OCI-LY1 (cell line): ENCODE results near the gene DDX24.
A peak's percentile ranks its signal among the peaks of the same experiment; 100 is the strongest.
"Not testable (repeated sequence)": the region's sequence is repeated elsewhere in the genome, so short reads cannot be mapped to it uniquely, and the experiment has no call there.

ENCODE experiments used
- H2AFZ ChIP-seq: fragments of 200-600 bp; sonication (generic), shearing (Covaris generic); 2 replicates; pipeline ENCODE4 v1.6.0; 2014; ENCODE audit warnings: antibody characterized with exemption, mild to moderate bottlenecking, low read length
- H3F3A ChIP-seq: fragments of 200-600 bp; sonication (generic), shearing (Covaris generic); 2 replicates; pipeline ENCODE4 v1.6.0; 2014; ENCODE audit warnings: mild to moderate bottlenecking, antibody characterized with exemption, low read length, moderate library complexity; ENCODE audit not compliant: insufficient read depth
- H3K27ac ChIP-seq: fragments of 200-600 bp; sonication (generic); 2 replicates; pipeline ENCODE4 v1.5.1; 2014; ENCODE audit warnings: low read length, mixed run types, mild to moderate bottlenecking, low read depth; ENCODE audit not compliant: poor library complexity, severe bottlenecking
- H3K27me3 ChIP-seq: fragments of 200-600 bp; sonication (generic); 2 replicates; pipeline ENCODE4 v1.6.0; 2014; ENCODE audit warnings: antibody characterized with exemption, mild to moderate bottlenecking, low read length, moderate library complexity; ENCODE audit not compliant: insufficient read depth
- H3K36me3 ChIP-seq: fragments of 200-600 bp; sonication (generic); 2 replicates; pipeline ENCODE4 v1.6.1; 2014; ENCODE audit warnings: mild to moderate bottlenecking, antibody characterized with exemption, low read length, moderate library complexity, mixed read lengths; ENCODE audit not compliant: insufficient read depth
- H3K4me1 ChIP-seq: fragments of 200-600 bp; sonication (generic); 2 replicates; pipeline ENCODE4 v1.5.1; 2014; ENCODE audit warnings: mild to moderate bottlenecking, low read length, moderate library complexity; ENCODE audit not compliant: insufficient read depth, severe bottlenecking
- H3K4me2 ChIP-seq: fragments of 200-600 bp; sonication (generic), shearing (Covaris generic); 2 replicates; pipeline ENCODE4 v1.6.1; 2014; ENCODE audit warnings: low read length
- H3K4me3 ChIP-seq: fragments of 200-600 bp; sonication (generic); 2 replicates; pipeline ENCODE4 v1.5.1; 2014; ENCODE audit warnings: low read length, low read depth, mild to moderate bottlenecking, mixed read lengths; ENCODE audit not compliant: poor library complexity, severe bottlenecking
- H3K79me2 ChIP-seq: fragments of 200-600 bp; shearing (Covaris generic); 2 replicates; pipeline ENCODE4 v1.6.1; 2016; ENCODE audit warnings: mixed run types, low read length, mixed read lengths; ENCODE audit not compliant: insufficient read depth
- H3K9ac ChIP-seq: fragments of 200-600 bp; sonication (generic), shearing (Covaris generic); 2 replicates; pipeline ENCODE4 v1.6.1; 2014; ENCODE audit warnings: mild to moderate bottlenecking, low read length, mixed read lengths
- H3K9me2 ChIP-seq: fragments of 200-600 bp; sonication (generic), shearing (Covaris generic); 2 replicates; pipeline ENCODE4 v1.6.1; 2014; ENCODE audit warnings: low read depth, mild to moderate bottlenecking, low read length, mixed read lengths
- H3K9me3 ChIP-seq: fragments of 200-600 bp; shearing (Covaris generic); 2 replicates; pipeline ENCODE4 v1.6.1; 2014; ENCODE audit warnings: low read length, mixed read lengths
- H4K20me1 ChIP-seq: fragments of 200-600 bp; sonication (generic), shearing (Covaris generic); 2 replicates; pipeline ENCODE4 v1.6.0; 2016; ENCODE audit warnings: mild to moderate bottlenecking, low read length; ENCODE audit not compliant: insufficient read depth
- CTCF ChIP-seq: fragments of 200-600 bp; sonication (generic), shearing (Covaris generic); IDR thresholded peaks from 2 replicates; pipeline ENCODE4 v1.5.1; 2017; ENCODE audit warnings: mild to moderate bottlenecking, antibody characterized with exemption, low read length, moderate library complexity, mixed read lengths
- EZH2 ChIP-seq: fragments of 200-600 bp; sonication (generic), shearing (Covaris generic); IDR thresholded peaks from 2 replicates; pipeline ENCODE4 v1.8.0; 2017; ENCODE audit warnings: borderline replicate concordance, mixed run types, mild to moderate bottlenecking, antibody characterized with exemption, low read length, moderate library complexity, mixed read lengths

The DDX24 gene

GRCh38 chr14:94077111-94077821 is 3.7 kb downstream of the DDX24 start:
- H3K9me2 ChIP-seq: no peaks in the 10 kb centered on the region
- H3K4me3 ChIP-seq: peak overlapping the region; percentile 29
- no peak for TF ChIP-seq EZH2
- TF ChIP-seq CTCF: no peak
- no peaks in the 10 kb centered on the region for H3K27me3 ChIP-seq
- no peak overlapping the region for H2AFZ ChIP-seq
- H3K9me3 ChIP-seq: peaks cover 19% of the 10 kb centered on the region
- peaks cover 86% of the 10 kb centered on the region for H3K79me2 ChIP-seq
- peaks cover 41% of the 10 kb centered on the region for H3K4me1 ChIP-seq
- no peaks in the 10 kb centered on the region for H4K20me1 ChIP-seq
- no peak overlapping the region for H3K9ac ChIP-seq
- peaks cover 4% of the 10 kb centered on the region; the same call in 1 of the 2 replicates for H3F3A ChIP-seq
- H3K36me3 ChIP-seq: peaks cover 73% of the 10 kb centered on the region
- H3K27ac ChIP-seq: no peak overlapping the region
- peak overlapping the region; percentile 14; the same call in 1 of the 2 replicates for H3K4me2 ChIP-seq

GRCh38 chr14:94075008-94075407 is 6.0 kb downstream of the DDX24 start:
- no peaks in the 10 kb centered on the region for H3K27me3 ChIP-seq
- H3K4me3 ChIP-seq: no peak overlapping the region
- no peaks in the 10 kb centered on the region for H3K9me2 ChIP-seq
- peaks cover 98% of the 10 kb centered on the region for H3K79me2 ChIP-seq
- peaks cover 4% of the 10 kb centered on the region; the same call in 1 of the 2 replicates for H3F3A ChIP-seq
- peaks cover 73% of the 10 kb centered on the region for H3K36me3 ChIP-seq
- peaks cover 29% of the 10 kb centered on the region for H3K4me1 ChIP-seq
- peaks cover 20% of the 10 kb centered on the region for H3K9me3 ChIP-seq
- H2AFZ ChIP-seq: no peak overlapping the region
- no peak for TF ChIP-seq EZH2
- H3K4me2 ChIP-seq: no peak overlapping the region
- H3K9ac ChIP-seq: no peak overlapping the region
- no peaks in the 10 kb centered on the region for H4K20me1 ChIP-seq
- H3K27ac ChIP-seq: no peak overlapping the region

GRCh38 chr14:94074534-94074933 is 6.5 kb downstream of the DDX24 start:
- Histone ChIP-seq H3K27me3 (no peaks in the 10 kb centered on the region), H3K9me3 (peaks cover 24% of the 10 kb centered on the region), H3K4me3 (no peak overlapping the region), H3K9me2 (no peaks in the 10 kb centered on the region), H3K4me2 (no peak overlapping the region), H3K27ac (no peak overlapping the region), H3F3A (peaks cover 4% of the 10 kb centered on the region; the same call in 1 of the 2 replicates), H3K9ac (no peak overlapping the region), H4K20me1 (no peaks in the 10 kb centered on the region), H3K36me3 (peaks cover 74% of the 10 kb centered on the region), H3K4me1 (peaks cover 24% of the 10 kb centered on the region), H2AFZ (no peak overlapping the region), H3K79me2 (peaks cover 98% of the 10 kb centered on the region)
- TF ChIP-seq EZH2 (no peak), CTCF (no peak)

GRCh38 chr14:94072076-94072475 is 8.9 kb downstream of the DDX24 start:
- H3K27ac ChIP-seq, H3K4me1 ChIP-seq, H3K4me3 ChIP-seq, H3F3A ChIP-seq, H3K27me3 ChIP-seq, H3K4me2 ChIP-seq, H3K9ac ChIP-seq, H2AFZ ChIP-seq, H3K9me2 ChIP-seq, H4K20me1 ChIP-seq: not testable (repeated sequence)
- H3K79me2 ChIP-seq: peaks cover 98% of the 10 kb centered on the region
- H3K36me3 ChIP-seq: peaks cover 58% of the 10 kb centered on the region
- H3K9me3 ChIP-seq: peaks cover 28% of the 10 kb centered on the region
